HEK293 (cell line): ENCODE measurements around the gene SLC39A11.

Experiments used
- ATF2 ChIP-seq: fragments of 450-650 bp; formaldehyde crosslinking; IDR thresholded peaks from 2 replicates; pipeline ENCODE4 v1.5.1; 2016; ENCODE audit warnings: missing biosample characterization, missing genetic modification characterization, low read depth
- BCL11A ChIP-seq: fragments of 450-650 bp; formaldehyde crosslinking; IDR thresholded peaks from 2 replicates; pipeline ENCODE4 v1.5.1; 2016; ENCODE audit warnings: low read depth, missing biosample characterization, missing genetic modification characterization
- CTCF ChIP-seq: fragments of 450-650 bp; formaldehyde crosslinking; IDR thresholded peaks from 2 replicates; pipeline ENCODE4 v1.5.1; 2016; ENCODE audit warnings: missing biosample characterization, missing genetic modification characterization
- ELK4 ChIP-seq: IDR thresholded peaks from 2 replicates; pipeline ENCODE4 v1.6.1; 2011; ENCODE audit warnings: mild to moderate bottlenecking, low read depth, low read length, borderline replicate concordance
- KLF16 ChIP-seq: fragments of 450-650 bp; formaldehyde crosslinking; IDR thresholded peaks from 2 replicates; pipeline ENCODE4 v1.5.1; 2017; ENCODE audit warnings: missing biosample characterization, missing genetic modification characterization
- REST ChIP-seq: fragments of 450-650 bp; formaldehyde crosslinking; IDR thresholded peaks from 2 replicates; pipeline ENCODE4 v1.5.1; 2016; ENCODE audit warnings: missing biosample characterization, missing genetic modification characterization
- TCF7L2 ChIP-seq: IDR thresholded peaks from 2 replicates; pipeline ENCODE4 v1.6.1; 2011; ENCODE audit warnings: low read depth, mild to moderate bottlenecking, inconsistent platforms, low read length, moderate library complexity, borderline replicate concordance
- ZNF138 ChIP-seq: fragments of 450-650 bp; formaldehyde crosslinking; IDR thresholded peaks from 2 replicates; pipeline ENCODE4 v1.5.1; 2016; ENCODE audit warnings: missing biosample characterization, missing genetic modification characterization, borderline replicate concordance
- ZNF184 ChIP-seq: fragments of 450-650 bp; IDR thresholded peaks from 2 replicates; pipeline ENCODE4 v1.5.1; 2018; ENCODE audit warnings: missing biosample characterization, mild to moderate bottlenecking, missing genetic modification characterization
- ZNF214 ChIP-seq: fragments of 450-650 bp; formaldehyde crosslinking; IDR thresholded peaks from 2 replicates; pipeline ENCODE4 v1.5.1; 2017; ENCODE audit warnings: missing biosample characterization, mild to moderate bottlenecking, missing genetic modification characterization, borderline replicate concordance
- ZNF274 ChIP-seq, 2 experiments: fragments of 200-500 bp in 1 of 2; fragments of 450-650 bp in 1 of 2; sonication (Bioruptor generic) in 1 of 2; formaldehyde crosslinking in 1 of 2; IDR thresholded peaks; 2 replicates each; pipeline versions ENCODE4 v1.5.1 to v1.6.1; 2014 to 2016; ENCODE audit warnings: borderline replicate concordance in 1 of 2, inconsistent platforms in 1 of 2, low read length in 1 of 2, missing biosample characterization in 1 of 2, missing genetic modification characterization in 1 of 2
- ZNF324 ChIP-seq: fragments of 450-650 bp; formaldehyde crosslinking; IDR thresholded peaks from 2 replicates; pipeline ENCODE4 v1.5.1; 2016; ENCODE audit warnings: missing biosample characterization, missing genetic modification characterization
- ZNF423 ChIP-seq: fragments of 450-650 bp; formaldehyde crosslinking; IDR thresholded peaks from 2 replicates; pipeline ENCODE4 v1.5.1; 2016; ENCODE audit warnings: missing biosample characterization, missing genetic modification characterization
- ZNF501 ChIP-seq: fragments of 450-650 bp; formaldehyde crosslinking; IDR thresholded peaks from 2 replicates; pipeline ENCODE4 v1.5.1; 2016; ENCODE audit warnings: missing biosample characterization, missing genetic modification characterization

DNA sequence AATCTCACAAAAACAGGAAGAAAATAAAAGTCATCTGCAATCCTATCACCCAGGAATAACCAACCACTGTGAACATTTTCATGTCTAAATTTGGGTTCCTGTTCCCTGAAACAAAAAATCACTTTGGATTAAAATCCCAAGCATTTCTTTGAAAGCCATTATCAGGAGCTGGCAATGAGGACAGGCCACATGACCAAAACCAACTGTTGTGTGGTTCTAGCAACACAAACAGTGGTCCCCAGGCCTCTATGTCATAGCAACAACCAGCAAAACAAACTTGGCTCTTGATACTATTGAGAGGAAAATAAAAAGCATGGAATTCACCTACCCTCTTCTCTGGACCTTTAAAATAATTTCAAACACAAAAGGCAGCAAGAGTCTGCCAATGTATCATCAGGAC lies 252.5 kb downstream of the SLC39A11 start:
- TF ChIP-seq CTCF (tag by site-specific recombination) (no peak), ZNF423 (tag by site-specific recombination) (no peak), ZNF501 (no peak), ZNF184 (tag by site-specific recombination) (no peak), ZNF138 (tag by site-specific recombination) (no peak), ZNF274 (IDR thresholded peaks at IDR 0.05; ENCODE audit: low read length) (no peak), ZNF274 (tag by site-specific recombination; IDR thresholded peaks at IDR 0.05; ENCODE audit: borderline replicate concordance) (no peak), TCF7L2 (no peak), ZNF324 (tag by site-specific recombination) (no peak), REST (tag by site-specific recombination) (no peak), BCL11A (tag by site-specific recombination) (no peak), ZNF214 (tag by site-specific recombination) (no peak), ELK4 (no peak), ATF2 (no peak), KLF16 (no peak)
